ENCODE measurements around the gene GLI2.

The GLI2 gene

GRCh38 chr2:120735746-120736170 lies at the start of gene GLI2:
Gene GLI2 (plus strand): TSS chr2:120735868. CDS start chr2:120797321, 61,453 bp downstream.
- TF ChIP-seq CTCF (IDR thresholded peaks at IDR 0.05; ENCODE audit: poor library complexity, severe bottlenecking): peak; percentile 86
- DNase-seq (ENCODE audit: low spot score): no peak
- Histone ChIP-seq H3K4me3 (ENCODE audit: severe bottlenecking) (peak within 1 kb of the TSS; percentile 49), H3K9me3 (ENCODE audit: severe bottlenecking) (no peaks in the 10 kb centered on the region), H3K4me1 (ENCODE audit: insufficient read depth, poor library complexity, severe bottlenecking) (no peaks in the 10 kb centered on the region), H3K36me3 (ENCODE audit: low read depth) (no peaks in the 10 kb centered on the region), H3K27me3 (ENCODE audit: insufficient read depth, poor library complexity, severe bottlenecking) (peaks cover 44% of the 10 kb centered on the region), H3K27ac (ENCODE audit: poor library complexity, severe bottlenecking) (no peak within 1 kb of the TSS)
- ATAC-seq (ENCODE audit: low read depth): peak; percentile 65

- H3K4me3 ChIP-seq (ENCODE audit: severe bottlenecking): no peak overlapping the region
- no peak overlapping the region for H3K27ac ChIP-seq (ENCODE audit: poor library complexity, severe bottlenecking)
- H3K4me1 ChIP-seq (ENCODE audit: insufficient read depth, poor library complexity, severe bottlenecking): no peaks in the 10 kb centered on the region
- H3K27me3 ChIP-seq (ENCODE audit: insufficient read depth, poor library complexity, severe bottlenecking): no peaks in the 10 kb centered on the region
- H3K9me3 ChIP-seq (ENCODE audit: severe bottlenecking): no peaks in the 10 kb centered on the region
- ATAC-seq (ENCODE audit: low read depth) (no peak), DNase-seq (ENCODE audit: low spot score) (no peak)
- no peak for TF ChIP-seq CTCF (IDR thresholded peaks at IDR 0.05; ENCODE audit: poor library complexity, severe bottlenecking)
- H3K36me3 ChIP-seq (ENCODE audit: low read depth): no peaks in the 10 kb centered on the region
Measured at GRCh38 chr2:120685974-120686297, 49.7 kb upstream of the GLI2 start.

- TF ChIP-seq CTCF (IDR thresholded peaks at IDR 0.05; ENCODE audit: poor library complexity, severe bottlenecking): peak; percentile 41
- DNase-seq (ENCODE audit: low spot score) (no peak), ATAC-seq (ENCODE audit: low read depth) (no peak)
- no peaks in the 10 kb centered on the region for H3K4me1 ChIP-seq (ENCODE audit: insufficient read depth, poor library complexity, severe bottlenecking)
- no peaks in the 10 kb centered on the region for H3K36me3 ChIP-seq (ENCODE audit: low read depth)
- no peak overlapping the region for H3K27ac ChIP-seq (ENCODE audit: poor library complexity, severe bottlenecking)
- H3K4me3 ChIP-seq (ENCODE audit: severe bottlenecking): no peak overlapping the region
- no peaks in the 10 kb centered on the region for H3K27me3 ChIP-seq (ENCODE audit: insufficient read depth, poor library complexity, severe bottlenecking)
- no peaks in the 10 kb centered on the region for H3K9me3 ChIP-seq (ENCODE audit: severe bottlenecking)
Measured at GRCh38 chr2:120686511-120687168, 49.0 kb upstream of the GLI2 start.

- H3K27ac ChIP-seq (ENCODE audit: poor library complexity, severe bottlenecking): no peak overlapping the region
- ATAC-seq (ENCODE audit: low read depth): no peak
- H3K27me3 ChIP-seq (ENCODE audit: insufficient read depth, poor library complexity, severe bottlenecking): no peaks in the 10 kb centered on the region
- no peaks in the 10 kb centered on the region for H3K4me1 ChIP-seq (ENCODE audit: insufficient read depth, poor library complexity, severe bottlenecking)
- no peak overlapping the region for H3K4me3 ChIP-seq (ENCODE audit: severe bottlenecking)
- TF ChIP-seq CTCF (IDR thresholded peaks at IDR 0.05; ENCODE audit: poor library complexity, severe bottlenecking): no peak
- H3K9me3 ChIP-seq (ENCODE audit: severe bottlenecking): no peaks in the 10 kb centered on the region
- no peak for DNase-seq (ENCODE audit: low spot score)
- H3K36me3 ChIP-seq (ENCODE audit: low read depth): no peaks in the 10 kb centered on the region
Measured at GRCh38 chr2:120687210-120687609, 48.5 kb upstream of the GLI2 start.

GRCh38 chr2:120690521-120690920 lies 45.1 kb upstream of the GLI2 start:
- DNase-seq (ENCODE audit: low spot score) (no peak), ATAC-seq (ENCODE audit: low read depth) (no peak)
- Histone ChIP-seq H3K36me3 (ENCODE audit: low read depth) (no peaks in the 10 kb centered on the region), H3K9me3 (ENCODE audit: severe bottlenecking) (no peaks in the 10 kb centered on the region), H3K27ac (ENCODE audit: poor library complexity, severe bottlenecking) (no peak overlapping the region), H3K4me1 (ENCODE audit: insufficient read depth, poor library complexity, severe bottlenecking) (no peaks in the 10 kb centered on the region), H3K27me3 (ENCODE audit: insufficient read depth, poor library complexity, severe bottlenecking) (peaks cover 5% of the 10 kb centered on the region), H3K4me3 (ENCODE audit: severe bottlenecking) (no peak overlapping the region)
- TF ChIP-seq CTCF (IDR thresholded peaks at IDR 0.05; ENCODE audit: poor library complexity, severe bottlenecking): no peak

All from RWPE2 (cell line).